HUDEP-2 (cell line): Measurements from ENCODE around the gene LGALS12.

Source experiments
- DNase-seq, 76 experiments: peaks; one replicate each; lab custom pipeline; 2025; ENCODE audit not compliant: unreplicated experiment in 76 of 76; lab: John Stamatoyannopoulos, UW

Gene LGALS12

GRCh38 chr11:63505857-63506528 lies at the start of gene LGALS12:
LGALS12 (plus strand) TSS chr11:63506084; CDS start chr11:63506459, 375 bp downstream.
- DNase-seq: peak in 5 of 76 experiments; percentile 7 to 20 (median 15)

GRCh38 chr11:63459586-63459985 lies 46.3 kb upstream of the LGALS12 start:
- DNase-seq: no peak

- DNase-seq: no peak
These were observed 43.7 kb upstream of the LGALS12 start for GRCh38 chr11:63462137-63462536.

DNA sequence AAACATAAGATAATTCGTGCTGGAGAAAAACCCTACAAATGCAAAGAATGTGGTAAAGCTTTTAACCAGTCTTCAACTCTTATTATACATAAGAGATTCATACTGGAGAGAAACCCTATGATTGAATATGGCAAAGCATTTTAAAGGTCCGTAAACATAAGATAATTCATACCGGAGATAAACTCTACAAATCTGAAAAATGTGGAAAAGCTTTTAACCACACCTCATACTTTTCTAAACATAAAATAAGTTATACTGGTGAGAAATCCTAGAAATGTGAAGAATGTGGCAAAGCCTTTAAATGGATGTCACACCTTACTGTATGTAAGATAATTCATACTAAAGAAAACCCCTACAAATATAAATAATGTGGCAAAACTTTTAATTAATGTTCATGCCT lies 35.6 kb upstream of the LGALS12 start:
- DNase-seq: no peak

- no peak for DNase-seq
These were observed 33.5 kb upstream of the LGALS12 start for GRCh38 chr11:63472372-63472771.

- DNase-seq: no peak
These were observed 29.3 kb upstream of the LGALS12 start for GRCh38 chr11:63476618-63477017.

DNA sequence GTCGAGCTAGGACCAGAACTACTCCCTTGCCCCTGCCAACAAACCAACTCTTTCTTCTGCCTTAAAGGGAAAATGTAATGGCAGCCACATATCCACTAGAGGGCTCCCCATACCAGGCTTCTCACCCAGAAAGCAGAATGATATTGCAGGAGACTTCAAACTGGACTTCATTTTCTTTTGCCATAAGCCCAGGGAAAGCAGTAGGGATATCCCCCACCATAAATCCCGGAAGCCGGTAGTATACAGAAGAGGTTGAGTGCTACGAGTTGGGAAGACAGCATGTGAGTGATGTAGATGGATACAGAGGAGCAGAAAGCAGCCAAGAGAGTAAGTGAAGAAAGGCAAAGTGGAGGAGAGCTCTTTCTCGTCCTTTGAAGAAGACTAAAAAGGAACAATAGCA lies 27.0 kb upstream of the LGALS12 start:
- DNase-seq: peak in 33 of 76 experiments; percentile 2 to 56 (median 29)

GRCh38 chr11:63480039-63480438 lies 25.8 kb upstream of the LGALS12 start:
- DNase-seq: no peak

DNA sequence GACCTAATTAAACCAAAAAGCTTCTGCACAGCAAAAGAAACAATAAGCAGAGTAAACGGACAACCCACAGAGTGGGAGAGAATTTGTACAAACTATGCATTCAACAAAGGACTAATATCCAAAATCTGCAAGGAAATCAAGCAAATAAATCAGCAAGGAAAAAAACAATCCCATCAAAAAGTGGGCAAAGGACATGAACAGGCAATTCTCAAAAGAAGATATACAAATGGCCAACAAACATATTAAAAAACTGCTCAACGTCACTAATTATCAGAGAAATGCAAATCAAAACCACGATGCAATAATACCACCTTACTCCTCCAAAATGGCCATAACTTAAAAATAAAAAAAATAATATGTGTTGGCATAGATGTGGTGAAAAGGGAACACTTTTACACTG lies 20.1 kb upstream of the LGALS12 start:
- DNase-seq: no peak

DNA sequence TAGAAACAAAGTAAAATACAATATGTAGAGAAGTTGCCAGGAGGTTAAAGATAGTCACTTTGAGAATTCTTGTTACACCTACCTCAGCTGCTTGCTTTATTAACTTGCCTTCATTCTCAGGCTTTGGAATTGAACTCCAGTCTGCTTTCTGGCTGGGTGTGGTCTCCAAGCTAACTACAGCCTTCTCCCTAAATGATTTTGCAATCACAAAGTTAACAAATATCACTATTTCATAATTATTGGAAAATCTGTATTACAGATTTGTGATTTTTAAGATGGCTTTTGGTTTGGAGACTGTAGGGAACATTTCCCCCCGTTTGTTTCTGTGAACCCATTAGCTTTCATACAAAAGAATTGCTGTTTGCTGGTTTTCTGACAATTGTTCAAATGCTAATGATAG lies 17.1 kb upstream of the LGALS12 start:
- DNase-seq: no peak

DNA sequence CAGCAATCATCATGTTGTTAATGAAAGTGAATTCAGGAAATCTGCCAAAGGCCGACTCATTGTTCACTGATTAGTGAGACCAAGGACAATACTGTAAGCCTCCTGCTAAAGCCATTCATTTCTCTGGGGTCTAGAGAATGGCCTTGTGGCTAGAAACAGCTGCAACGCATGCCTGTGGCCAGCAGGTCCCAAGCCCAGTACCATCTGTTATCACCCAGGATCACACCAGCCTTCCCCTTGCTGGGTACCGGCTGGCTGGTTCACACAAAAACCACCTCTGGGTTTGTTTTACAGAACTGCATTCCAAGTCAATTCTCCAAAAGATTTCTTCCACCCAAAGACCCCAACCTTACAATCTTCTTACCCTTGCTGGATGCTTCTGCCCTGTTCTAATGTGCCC lies 16.0 kb upstream of the LGALS12 start:
- DNase-seq: peak in 3 of 76 experiments; percentile 3 to 27 (median 9)

DNA sequence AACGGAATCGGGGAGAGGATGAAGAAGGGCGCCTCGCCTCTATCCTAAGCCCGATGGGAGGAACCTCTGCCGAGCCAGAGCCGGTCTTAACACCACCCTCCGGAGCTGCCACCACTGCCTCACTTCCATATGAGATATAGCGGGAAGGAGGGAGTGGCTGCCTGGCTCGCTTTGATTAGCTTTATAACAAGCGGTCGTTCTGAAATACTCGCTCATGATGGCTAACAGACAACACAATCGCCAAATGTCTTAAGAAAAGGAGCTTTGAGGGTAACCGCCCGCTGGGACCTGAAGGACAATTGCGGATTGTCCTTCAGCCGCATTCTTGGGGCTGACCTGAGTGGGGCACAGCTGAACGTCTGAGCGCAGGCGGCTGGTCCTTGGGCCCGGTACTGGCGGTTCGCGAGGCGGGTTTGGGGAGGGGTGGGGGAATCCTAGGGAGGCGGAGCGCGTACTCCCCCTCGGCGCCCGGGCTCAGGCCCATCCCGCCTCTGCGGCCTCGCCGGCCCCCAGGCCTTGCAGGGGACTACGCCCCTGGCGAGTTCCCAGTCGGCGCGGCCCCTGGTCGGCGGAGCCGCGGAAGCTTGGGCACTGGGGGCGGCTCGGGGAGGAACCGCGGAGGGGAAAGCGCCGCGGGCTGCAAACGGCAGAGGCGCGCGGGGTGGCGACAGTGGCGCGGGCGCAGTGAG lies 15.2 kb upstream of the LGALS12 start, which contains the start of gene PLAAT5:
TSS of gene PLAAT5 (minus strand) at position 617 of the 689 bp plus-strand sequence. CDS start at position 484, 133 bp downstream.
- peak in 35 of 76 experiments; percentile 6 to 59 (median 25) for DNase-seq

- DNase-seq: peak in 1 of 76 experiments; percentile 42
These were observed 14.7 kb upstream of the LGALS12 start for GRCh38 chr11:63491240-63491587.

- DNase-seq: peak in 27 of 76 experiments; percentile 6 to 69 (median 29)
These were observed 14.1 kb upstream of the LGALS12 start for GRCh38 chr11:63491636-63492372.

DNA sequence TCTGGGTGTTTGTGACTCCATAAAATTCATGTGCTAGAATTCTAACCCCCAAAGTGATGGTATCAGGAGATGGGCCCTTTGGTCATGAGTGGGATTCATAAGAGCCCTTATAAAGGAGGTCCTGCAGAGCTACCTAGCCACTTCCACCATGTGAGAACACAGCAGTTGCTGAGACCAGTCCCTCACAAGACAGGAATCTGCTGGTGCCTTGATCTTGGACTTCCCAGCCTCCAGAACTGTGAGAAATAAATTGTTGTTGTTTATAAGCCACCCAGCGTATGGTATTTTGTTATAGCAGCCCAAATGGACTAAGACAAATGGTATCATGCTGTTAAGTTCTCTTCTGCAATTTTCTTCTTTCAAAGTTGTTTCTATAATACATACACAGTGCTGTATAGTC lies 13.4 kb upstream of the LGALS12 start:
- DNase-seq: no peak

DNA sequence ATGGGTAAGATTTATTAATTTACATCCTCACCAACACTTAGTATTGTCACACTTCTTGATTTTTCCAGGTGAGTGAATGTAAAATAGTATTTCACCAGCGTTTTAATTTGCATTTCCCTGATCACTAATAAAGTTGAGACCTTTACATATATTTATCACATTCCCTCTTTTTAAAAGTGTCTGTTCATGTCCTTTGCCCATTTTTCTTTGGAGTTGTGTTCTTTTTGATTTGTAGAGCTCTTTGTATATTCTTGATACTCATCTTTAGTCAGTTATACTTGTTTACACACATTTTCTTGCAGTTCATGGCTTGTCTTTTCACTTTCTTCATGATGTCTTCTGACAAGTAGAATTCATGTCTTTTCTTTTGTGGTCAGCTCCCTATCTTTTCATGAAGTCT lies 12.8 kb upstream of the LGALS12 start:
- DNase-seq: no peak

GRCh38 chr11:63494975-63495374 lies 10.9 kb upstream of the LGALS12 start:
- no peak for DNase-seq

GRCh38 chr11:63499874-63500273 lies 6.0 kb upstream of the LGALS12 start:
- DNase-seq: no peak

DNA sequence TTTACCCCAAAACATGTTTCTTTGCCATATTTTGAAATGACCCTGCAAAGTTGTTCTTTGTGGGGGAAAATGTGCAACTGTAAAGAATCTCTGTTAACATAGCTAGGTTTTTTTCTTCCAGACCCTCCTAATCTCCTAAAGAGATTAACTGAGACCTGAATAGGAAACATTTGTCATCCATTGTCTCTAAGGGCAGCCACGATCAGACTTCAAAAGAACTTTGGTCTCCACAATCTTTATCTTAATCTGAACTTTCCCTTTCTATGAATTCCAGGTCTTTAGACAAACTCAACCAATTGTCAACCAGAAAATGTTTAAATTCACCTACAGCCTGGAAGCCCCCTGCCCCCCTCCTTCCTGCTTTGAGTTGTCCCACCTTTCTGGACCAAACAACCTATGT lies 4.6 kb upstream of the LGALS12 start:
- DNase-seq: no peak

GRCh38 chr11:63502252-63502820 lies 3.5 kb upstream of the LGALS12 start:
- DNase-seq: peak in 2 of 76 experiments; percentile 6 to 11

DNA sequence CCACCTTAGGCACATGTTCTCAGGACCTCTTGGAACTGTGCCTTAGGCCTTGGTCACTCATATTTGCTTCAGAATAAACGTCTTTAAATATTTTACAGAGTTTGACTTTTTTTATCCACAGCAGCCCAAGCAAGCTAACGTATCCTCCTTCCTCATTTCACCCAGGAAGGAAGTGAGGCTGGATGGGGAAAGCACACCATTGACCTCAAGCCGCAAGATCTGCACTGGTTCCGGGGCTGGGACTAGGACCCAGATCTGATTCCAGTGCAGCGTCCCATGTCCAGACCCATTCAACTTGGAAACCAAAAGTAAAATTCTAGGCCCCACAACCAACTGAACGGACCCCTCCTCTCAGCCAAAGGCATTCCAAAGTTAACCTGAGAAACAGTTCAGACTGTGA lies 2.4 kb upstream of the LGALS12 start:
- no peak for DNase-seq
